Activated gamma-delta T cell (primary cell): ENCODE measurements around the gene HAS3.
A peak's percentile ranks its signal among the peaks of the same experiment; 100 is the strongest.
"Not testable (repeated sequence)": the region's sequence is repeated elsewhere in the genome, so short reads cannot be mapped to it uniquely, and the experiment has no call there.

Experiments
- DNase-seq: peaks from one replicate; lab custom pipeline; 2025; lab: John Stamatoyannopoulos, UW

The HAS3 gene

GRCh38 chr16:69116256-69116875 is 10.9 kb downstream of the HAS3 start:
- DNase-seq: no peak

GRCh38 chr16:69116906-69117305 is 11.5 kb downstream of the HAS3 start:
- DNase-seq: no peak

GRCh38 chr16:69118468-69118867 is 13.0 kb downstream of the HAS3 start:
- no peak for DNase-seq

GRCh38 chr16:69118994-69119393 is 13.5 kb downstream of the HAS3 start:
- no peak for DNase-seq

GRCh38 chr16:69119536-69119935 is 14.1 kb downstream of the HAS3 start:
- DNase-seq: no peak

- no peak for DNase-seq
Measured at GRCh38 chr16:69120096-69120664, 14.7 kb downstream of the HAS3 start.

- DNase-seq: no peak
Measured at GRCh38 chr16:69123910-69124309, 18.5 kb downstream of the HAS3 start.

- not testable (repeated sequence) for DNase-seq
Measured at GRCh38 chr16:69124406-69124805, 19.0 kb downstream of the HAS3 start.

- not testable (repeated sequence) for DNase-seq
Measured at GRCh38 chr16:69124961-69125360, 19.5 kb downstream of the HAS3 start.

- no peak for DNase-seq
Measured at GRCh38 chr16:69126221-69126620, 20.8 kb downstream of the HAS3 start.

GRCh38 chr16:69126801-69127200 is 21.3 kb downstream of the HAS3 start:
- DNase-seq: not testable (repeated sequence)

- no peak for DNase-seq
Measured at GRCh38 chr16:69127966-69128510, 22.6 kb downstream of the HAS3 start.

- no peak for DNase-seq
Measured at GRCh38 chr16:69130461-69130860, 25.0 kb downstream of the HAS3 start.

- no peak for DNase-seq
Measured at GRCh38 chr16:69131167-69131838, 25.9 kb downstream of the HAS3 start.

GRCh38 chr16:69131839-69132423 is 26.5 kb downstream of the HAS3 start:
- peak; percentile 65 for DNase-seq

- peak; percentile 77 for DNase-seq
Measured at GRCh38 chr16:69132424-69133252, 27.2 kb downstream of the HAS3 start, which contains the start of the genes CHTF8 and UTP4. Gene CHTF8 (minus strand): TSS chr16:69132588. CDS start chr16:69121458, 11,130 bp downstream. Gene UTP4 (plus strand): TSS chr16:69132649. CDS start chr16:69133460, 811 bp downstream.

GRCh38 chr16:69133373-69133954 is 28.0 kb downstream of the HAS3 start:
- no peak for DNase-seq

GRCh38 chr16:69138608-69139007 is 33.2 kb downstream of the HAS3 start:
- no peak for DNase-seq

GRCh38 chr16:69139464-69139863 is 34.0 kb downstream of the HAS3 start:
- DNase-seq: not testable (repeated sequence)

GRCh38 chr16:69141014-69141413 is 35.6 kb downstream of the HAS3 start:
- no peak for DNase-seq

- DNase-seq: no peak
Measured at GRCh38 chr16:69141936-69142335, 36.5 kb downstream of the HAS3 start.
